HT1080 (cell line): Measurements from ENCODE around the gene LUZP2. TPM values are rescaled to one million over a fixed set of nuclear protein-coding genes. Genes with fewer than 3 reads are reported as not detected.

Experiments used
- DNase-seq: peaks from one replicate; pipeline ENCODE4 v3.0.0-alpha.2; 2015; ENCODE audit warnings: low read depth
- total RNA-seq: library from RNA; depleted of rRNA; stranded (reverse); fragments of >200 nt; shearing (Covaris generic); gene quantifications from 2 replicates; pipeline ENCODE4 v1.2.3, GENCODE V29; 2014

LUZP2 gene
- total RNA-seq, 1 experiment from 2014 or later = 0.06 TPM

GRCh38 chr11:24805671-24806070, 308.8 kb downstream of the LUZP2 start:
- DNase-seq = no peak

GRCh38 chr11:24808173-24808572, 311.3 kb downstream of the LUZP2 start:
- no peak for DNase-seq

- DNase-seq = no peak
Observed at GRCh38 chr11:24819006-24819405, 322.2 kb downstream of the LUZP2 start.

GRCh38 chr11:24819863-24820434, 323.1 kb downstream of the LUZP2 start:
- DNase-seq = no peak

GRCh38 chr11:24820541-24820940, 323.7 kb downstream of the LUZP2 start:
- peak; percentile 19 for DNase-seq

- DNase-seq = no peak
Observed at GRCh38 chr11:24828938-24829605, 332.2 kb downstream of the LUZP2 start.

- no peak for DNase-seq
Observed at GRCh38 chr11:24833573-24833972, 336.7 kb downstream of the LUZP2 start.

GRCh38 chr11:24837112-24837511, 340.3 kb downstream of the LUZP2 start:
- no peak for DNase-seq

- no peak for DNase-seq
Observed at GRCh38 chr11:24842308-24842707, 345.5 kb downstream of the LUZP2 start.

- DNase-seq = no peak
Observed at GRCh38 chr11:24844406-24844805, 347.6 kb downstream of the LUZP2 start.

GRCh38 chr11:24848857-24849256, 352.0 kb downstream of the LUZP2 start:
- no peak for DNase-seq

- no peak for DNase-seq
Observed at GRCh38 chr11:24855951-24856350, 359.1 kb downstream of the LUZP2 start.

- DNase-seq = no peak
Observed at GRCh38 chr11:24859801-24860300, 363.0 kb downstream of the LUZP2 start.

GRCh38 chr11:24861440-24861839, 364.6 kb downstream of the LUZP2 start:
- no peak for DNase-seq

- DNase-seq = no peak
Observed at GRCh38 chr11:24866743-24867142, 369.9 kb downstream of the LUZP2 start.

- no peak for DNase-seq
Observed at GRCh38 chr11:24870048-24870447, 373.2 kb downstream of the LUZP2 start.

- DNase-seq = no peak
Observed at GRCh38 chr11:24872186-24872585, 375.3 kb downstream of the LUZP2 start.

- no peak for DNase-seq
Observed at GRCh38 chr11:24872651-24873311, 375.9 kb downstream of the LUZP2 start.

GRCh38 chr11:24880962-24881361, 384.1 kb downstream of the LUZP2 start:
- no peak for DNase-seq

- DNase-seq = no peak
Observed at GRCh38 chr11:24885580-24886173, 388.8 kb downstream of the LUZP2 start.

- DNase-seq = no peak
Observed at GRCh38 chr11:24886880-24887619, 390.2 kb downstream of the LUZP2 start.
